Ishikawa (cell line): ENCODE data around the gene RPL3.

Source experiments
- CEBPB ChIP-seq: IDR thresholded peaks from 2 replicates; pipeline ENCODE4 v1.6.1; 2012
- CREB1 ChIP-seq: IDR thresholded peaks from 2 replicates; pipeline ENCODE4 v1.6.1; 2012; ENCODE audit warnings: low read depth
- EP300 ChIP-seq: IDR thresholded peaks from 2 replicates; pipeline ENCODE4 v1.6.1; 2012; ENCODE audit warnings: borderline replicate concordance
- FOXM1 ChIP-seq: IDR thresholded peaks from 2 replicates; pipeline ENCODE4 v1.6.1; 2012; ENCODE audit warnings: low read depth, borderline replicate concordance
- RAD21 ChIP-seq: IDR thresholded peaks from 2 replicates; pipeline ENCODE4 v1.6.1; 2012; ENCODE audit warnings: low read depth
- TAF1 ChIP-seq: IDR thresholded peaks from 2 replicates; pipeline ENCODE4 v1.6.1; 2012; ENCODE audit warnings: low read depth, mild to moderate bottlenecking
- TEAD4 ChIP-seq: IDR thresholded peaks from 2 replicates; pipeline ENCODE4 v1.6.1; 2012
- TF ChIP-seq, protein P1 (sequence below): IDR thresholded peaks from 2 replicates; pipeline ENCODE4 v1.6.1; 2012
- TF ChIP-seq, protein P2 (sequence below): IDR thresholded peaks from 2 replicates; pipeline ENCODE4 v1.6.1; 2012

DNA sequence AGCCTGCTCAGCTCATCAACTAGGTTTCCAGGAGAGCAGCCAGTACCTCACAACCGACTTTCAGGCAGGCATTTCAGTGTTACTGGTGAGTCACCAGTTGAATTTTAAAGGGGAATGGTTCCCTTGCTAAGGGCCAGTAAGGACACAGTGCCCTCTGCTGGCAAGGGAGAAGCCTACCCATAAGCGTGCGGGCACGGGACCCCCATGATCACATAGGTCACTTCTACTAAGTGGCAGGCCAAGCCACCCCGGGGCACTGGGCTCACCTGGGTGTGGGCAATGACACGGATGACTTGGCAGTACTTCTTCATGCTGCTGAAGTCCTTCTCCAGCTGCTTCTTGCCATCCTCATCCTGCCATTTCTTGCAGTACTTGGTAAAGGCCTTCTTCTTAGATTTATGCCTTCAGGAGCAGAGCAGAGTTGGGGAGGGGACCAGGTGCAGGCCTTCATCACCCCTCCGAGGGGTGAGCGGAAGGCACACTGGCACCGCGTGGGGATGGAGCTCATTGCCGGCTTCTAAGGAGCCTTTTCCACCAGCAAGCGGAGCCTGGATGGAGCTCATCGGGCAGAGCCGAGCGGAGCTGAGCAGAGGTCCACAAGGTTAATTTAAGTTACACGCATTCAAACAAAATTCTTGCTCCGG, 2.9 kb downstream of the RPL3 start:
- no peak for TF ChIP-seq TEAD4
- TF ChIP-seq RAD21, result peak; percentile 53; the same call in 1 of the 2 replicates
- TF ChIP-seq, protein P1, sequence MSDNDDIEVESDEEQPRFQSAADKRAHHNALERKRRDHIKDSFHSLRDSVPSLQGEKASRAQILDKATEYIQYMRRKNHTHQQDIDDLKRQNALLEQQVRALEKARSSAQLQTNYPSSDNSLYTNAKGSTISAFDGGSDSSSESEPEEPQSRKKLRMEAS, result no peak
- no peak for TF ChIP-seq CREB1
- no peak for TF ChIP-seq FOXM1
- TF ChIP-seq CEBPB, result no peak
- TF ChIP-seq EP300, result no peak
- TF ChIP-seq, protein P2, sequence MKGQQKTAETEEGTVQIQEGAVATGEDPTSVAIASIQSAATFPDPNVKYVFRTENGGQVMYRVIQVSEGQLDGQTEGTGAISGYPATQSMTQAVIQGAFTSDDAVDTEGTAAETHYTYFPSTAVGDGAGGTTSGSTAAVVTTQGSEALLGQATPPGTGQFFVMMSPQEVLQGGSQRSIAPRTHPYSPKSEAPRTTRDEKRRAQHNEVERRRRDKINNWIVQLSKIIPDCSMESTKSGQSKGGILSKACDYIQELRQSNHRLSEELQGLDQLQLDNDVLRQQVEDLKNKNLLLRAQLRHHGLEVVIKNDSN, result no peak
- TF ChIP-seq TAF1, result no peak
